Bone marrow (tissue), 2 donors: ENCODE results near the gene SLCO2B1.

Experiments
- DNase-seq, 2 donors: peaks; one replicate each; lab custom pipeline; 2025; lab: John Stamatoyannopoulos, UW

The SLCO2B1 gene

GRCh38 chr11:75145196-75145971 lies 5.5 kb upstream of the SLCO2B1 start:
- no peak for DNase-seq

DNA sequence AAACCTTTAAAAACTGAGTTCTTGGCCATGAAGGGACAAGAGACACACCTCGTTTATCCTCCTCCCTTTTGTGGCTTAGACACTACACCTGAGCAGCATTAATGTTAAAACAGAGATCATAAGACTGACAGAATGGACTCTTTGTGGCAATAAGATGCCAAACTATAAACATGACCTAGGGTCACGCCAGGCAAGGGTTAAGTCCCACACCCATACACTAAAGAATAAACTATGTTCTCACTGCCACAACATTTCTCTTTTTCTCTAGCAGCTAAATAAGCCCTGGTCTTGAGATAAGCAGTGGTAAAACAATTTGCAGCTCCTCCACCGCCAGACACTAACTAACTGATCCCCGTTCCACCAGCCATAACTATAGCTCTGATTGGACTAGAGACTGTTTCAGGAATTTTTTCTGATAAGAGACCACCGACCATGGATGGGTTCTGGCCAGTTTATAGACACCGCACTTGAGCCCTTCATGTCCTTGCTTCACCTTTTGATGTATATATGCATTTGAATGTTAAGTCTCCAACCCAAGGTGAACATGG lies 4.9 kb upstream of the SLCO2B1 start:
- DNase-seq: no peak

DNA sequence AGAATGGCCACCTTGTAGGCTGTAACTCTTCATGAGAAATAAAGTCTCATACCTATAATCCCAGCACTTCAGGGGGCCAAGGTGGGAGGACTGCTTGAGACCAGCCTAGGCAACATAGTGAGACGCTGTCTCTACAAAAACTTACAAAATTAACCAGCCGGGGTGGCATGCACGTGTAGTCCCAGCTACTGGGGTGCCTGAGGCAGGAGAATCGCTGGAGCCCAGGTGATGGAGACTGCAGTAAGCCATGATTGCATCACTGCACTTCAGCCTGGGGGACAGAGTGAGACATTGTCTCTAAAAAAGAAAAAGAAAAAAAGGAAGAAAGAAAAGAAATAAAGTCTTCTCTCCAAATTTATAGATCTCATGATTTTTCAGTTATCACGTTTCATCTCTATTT lies 4.2 kb upstream of the SLCO2B1 start:
- DNase-seq: no peak

DNA sequence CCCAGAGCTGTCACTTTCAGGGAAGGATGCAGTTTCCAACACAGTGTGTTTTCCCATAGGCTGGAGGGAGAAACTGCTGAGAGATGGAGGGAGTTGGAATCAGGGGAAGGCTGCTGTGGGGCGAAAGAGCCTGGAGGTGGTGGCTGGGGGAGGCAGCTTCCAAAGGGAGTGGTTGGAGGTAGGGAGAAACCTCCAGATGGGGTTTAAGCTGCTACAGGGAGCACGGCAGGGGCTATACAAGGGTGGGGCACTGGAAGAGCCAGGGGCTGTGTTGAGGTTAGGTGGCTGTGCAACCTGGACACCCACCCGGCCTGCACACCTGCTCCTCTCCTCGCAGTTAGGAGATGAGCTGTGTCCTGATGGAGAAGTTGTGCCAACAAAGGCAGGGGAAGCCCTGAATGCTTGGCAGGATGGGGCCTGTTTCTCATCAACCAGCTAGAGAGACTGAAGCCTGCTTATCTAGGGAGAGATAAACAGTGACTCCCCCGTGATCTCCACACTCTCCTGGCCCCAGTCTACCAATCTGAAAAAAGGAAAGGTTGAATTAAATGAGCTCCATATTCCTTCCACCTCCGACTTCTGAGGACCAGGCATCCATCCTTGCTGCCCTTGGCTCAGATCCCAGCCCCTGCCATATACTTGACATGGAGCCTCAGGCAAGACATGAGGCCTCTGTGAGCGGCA lies 3.6 kb upstream of the SLCO2B1 start:
- no peak for DNase-seq

- DNase-seq: peak in 1 of 2 donors; percentile 25
Observed at GRCh38 chr11:75147875-75148263, 3.0 kb upstream of the SLCO2B1 start.

- no peak for DNase-seq
Observed at GRCh38 chr11:75148436-75148983, 2.4 kb upstream of the SLCO2B1 start.

DNA sequence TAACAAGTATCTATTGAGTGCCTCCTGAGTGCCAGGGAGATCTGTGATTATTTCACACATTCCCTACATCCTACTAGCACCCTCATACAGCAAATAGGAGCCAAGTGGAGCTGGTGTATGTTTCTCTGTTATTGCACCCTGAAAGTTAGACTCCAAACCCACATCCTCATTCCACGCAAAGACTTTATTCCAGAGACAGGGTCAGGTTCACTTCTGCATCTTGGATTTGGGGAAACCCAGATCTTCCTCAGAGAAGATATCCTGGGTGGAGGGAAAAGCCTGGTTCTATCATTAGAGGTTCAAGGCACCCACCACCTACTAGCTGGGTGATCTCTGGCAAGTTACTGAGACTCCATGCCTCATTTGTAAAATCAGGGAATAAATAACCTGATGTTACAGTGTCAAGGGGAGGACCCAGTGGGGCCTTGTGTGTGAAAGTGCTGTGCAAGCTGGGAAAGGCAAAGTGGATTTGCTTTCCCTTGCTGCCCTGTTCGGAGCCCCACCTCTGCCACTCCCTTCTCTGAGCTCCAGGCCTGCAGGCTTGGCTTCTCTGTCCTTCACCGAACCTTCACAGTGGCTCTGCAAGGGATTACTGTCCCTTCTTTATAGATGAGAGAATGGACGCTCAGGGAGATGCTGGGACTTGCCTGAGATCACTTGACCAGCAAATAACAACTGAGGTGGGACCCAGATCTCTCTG lies 991 bp upstream of the SLCO2B1 start:
- DNase-seq: no peak

- DNase-seq: no peak
Observed at GRCh38 chr11:75151346-75152047, 590 bp downstream of the SLCO2B1 start.

DNA sequence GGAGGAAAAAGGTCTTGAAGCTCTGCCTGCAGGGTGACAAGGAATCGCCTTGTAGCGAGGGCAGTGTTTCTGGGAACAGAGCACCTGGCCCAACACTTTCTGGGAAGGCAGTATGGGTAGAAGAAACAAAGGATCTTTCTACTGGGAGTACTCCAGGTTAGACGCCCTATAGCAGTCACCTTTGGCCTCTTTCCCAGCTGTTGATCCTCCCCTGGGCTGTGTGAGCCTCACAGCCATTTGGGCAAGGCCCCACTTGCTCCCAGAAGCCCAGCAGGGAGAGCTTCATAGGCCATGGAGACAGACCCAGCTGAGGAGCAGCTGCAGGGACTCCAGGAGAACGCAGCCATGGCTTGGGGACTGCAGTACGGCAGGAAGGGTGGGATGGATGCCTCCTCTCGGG lies 1.2 kb downstream of the SLCO2B1 start:
- DNase-seq: no peak

GRCh38 chr11:75152651-75153427 lies 1.9 kb downstream of the SLCO2B1 start:
- no peak for DNase-seq

DNA sequence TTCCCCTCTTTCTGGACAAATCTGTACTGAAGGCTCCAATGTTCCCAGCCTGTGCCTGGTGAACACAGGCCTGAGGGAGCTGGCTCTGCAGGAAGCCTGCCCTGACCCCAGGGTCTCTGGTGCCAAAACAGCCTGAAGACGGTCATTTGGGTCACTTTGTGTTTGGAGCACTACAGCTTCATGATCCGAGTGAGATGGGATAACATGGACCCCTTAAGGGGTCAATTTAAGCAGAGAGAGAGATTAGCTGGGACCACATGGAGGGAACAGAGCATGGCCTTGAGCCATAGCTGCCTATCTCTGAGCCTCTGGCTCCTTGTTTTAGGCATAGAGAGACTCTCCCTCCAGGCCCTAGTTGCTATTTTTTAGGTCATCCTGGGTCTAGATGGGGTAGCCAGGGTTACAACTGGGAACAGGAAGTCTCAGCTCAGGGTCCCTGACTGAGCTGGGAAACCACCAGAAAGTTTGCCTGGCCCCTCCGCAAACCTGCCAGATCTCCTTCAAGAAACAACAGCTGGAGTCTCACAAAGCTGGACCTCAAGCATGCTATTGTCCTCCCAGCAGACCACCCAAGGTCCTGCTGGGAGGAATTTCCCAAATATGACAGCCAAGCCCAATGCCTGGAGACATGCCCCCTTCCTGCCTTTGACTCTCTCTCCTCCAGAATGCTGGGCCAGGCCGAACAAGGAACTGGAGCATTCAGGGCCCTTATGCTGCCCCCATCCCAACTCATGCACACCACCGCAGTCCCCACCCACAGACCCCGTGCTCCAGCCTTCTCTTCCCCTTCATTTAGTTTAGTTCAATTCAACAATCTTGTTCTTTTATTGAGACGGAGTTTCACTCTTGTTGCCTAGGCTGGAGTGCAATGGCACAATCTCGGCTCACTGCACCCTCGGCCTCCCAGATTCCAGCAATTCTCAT lies 4.0 kb downstream of the SLCO2B1 start:
- DNase-seq: no peak

DNA sequence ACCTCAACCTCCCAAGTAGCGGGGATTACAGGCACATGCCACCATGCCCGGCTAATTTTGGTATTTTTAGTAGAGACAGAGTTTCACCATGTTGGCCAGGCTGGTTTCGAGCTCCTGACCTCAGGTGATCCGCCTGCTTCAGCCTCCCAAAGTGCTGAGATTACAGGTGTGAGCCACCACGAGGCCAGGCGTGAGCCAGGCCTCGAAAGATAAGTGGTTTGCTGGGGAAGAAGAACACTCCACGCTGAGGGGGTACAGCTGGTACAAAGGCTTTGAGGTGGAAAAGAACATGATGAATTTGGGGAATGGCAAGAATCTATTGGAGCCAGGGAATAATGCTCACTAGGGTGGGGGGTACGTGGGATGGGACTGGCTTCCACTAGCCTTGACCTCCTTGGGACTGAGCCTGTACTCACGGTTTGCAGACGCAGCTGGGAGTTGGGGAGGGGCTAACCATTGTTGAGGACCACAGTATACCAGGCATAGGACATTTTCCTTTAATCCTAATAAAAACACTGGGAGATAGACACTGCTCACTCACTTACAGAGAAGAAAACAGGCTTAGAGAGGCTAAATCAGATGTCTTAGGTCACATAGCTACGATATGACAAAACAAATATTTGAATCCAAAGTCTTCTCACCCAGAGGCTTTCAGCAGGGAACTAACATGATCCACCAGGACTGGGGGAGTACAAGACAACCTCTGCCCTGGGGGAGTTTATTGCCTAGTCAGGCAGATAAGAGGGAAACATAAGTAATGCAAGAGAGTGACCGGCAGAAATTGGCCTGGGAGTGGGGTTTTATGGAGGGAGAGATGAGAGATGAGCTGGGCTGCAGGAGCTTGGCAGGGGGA lies 4.9 kb downstream of the SLCO2B1 start:
- no peak for DNase-seq

DNA sequence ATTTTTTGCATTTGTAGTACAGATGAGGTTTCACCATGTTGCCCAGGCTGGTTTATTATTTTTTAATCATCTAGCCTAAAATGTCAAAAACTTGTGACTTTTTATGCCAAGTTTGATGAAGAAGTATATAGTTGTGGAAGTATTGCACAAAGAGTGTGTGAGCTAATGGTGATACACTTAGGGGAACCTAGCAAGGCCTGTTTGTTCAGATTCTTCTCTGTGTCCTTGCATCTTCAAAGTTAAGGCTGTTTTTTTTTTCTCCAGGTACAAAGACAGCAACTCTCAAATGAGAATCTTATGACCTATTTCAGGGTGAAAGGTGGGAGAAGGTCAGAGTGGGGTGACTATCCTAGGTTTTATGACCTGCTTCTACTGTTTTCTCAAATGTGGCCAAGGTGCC lies 7.3 kb downstream of the SLCO2B1 start:
- no peak for DNase-seq

DNA sequence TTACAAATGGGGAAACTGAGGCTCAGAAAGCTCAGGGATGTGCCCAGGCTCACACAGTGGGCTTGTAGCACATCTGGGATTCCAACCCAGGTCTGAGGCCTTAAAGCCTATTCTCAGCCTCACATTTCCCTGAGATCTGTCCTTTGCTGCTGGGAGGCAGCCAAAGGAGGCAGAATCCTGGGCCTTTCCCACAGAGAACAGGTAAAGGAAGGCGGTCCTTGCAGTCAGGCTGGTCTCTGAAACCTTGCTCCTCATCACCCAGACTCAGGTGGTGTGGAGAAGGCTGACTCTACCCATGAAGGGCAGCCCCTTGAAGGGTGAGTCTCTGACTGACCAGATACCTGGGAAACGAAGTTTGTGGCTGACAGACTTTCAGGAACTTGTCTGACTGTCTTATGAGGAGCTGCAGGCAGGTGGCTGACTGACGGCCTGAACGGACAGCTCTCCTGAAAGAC lies 7.8 kb downstream of the SLCO2B1 start:
- no peak for DNase-seq

DNA sequence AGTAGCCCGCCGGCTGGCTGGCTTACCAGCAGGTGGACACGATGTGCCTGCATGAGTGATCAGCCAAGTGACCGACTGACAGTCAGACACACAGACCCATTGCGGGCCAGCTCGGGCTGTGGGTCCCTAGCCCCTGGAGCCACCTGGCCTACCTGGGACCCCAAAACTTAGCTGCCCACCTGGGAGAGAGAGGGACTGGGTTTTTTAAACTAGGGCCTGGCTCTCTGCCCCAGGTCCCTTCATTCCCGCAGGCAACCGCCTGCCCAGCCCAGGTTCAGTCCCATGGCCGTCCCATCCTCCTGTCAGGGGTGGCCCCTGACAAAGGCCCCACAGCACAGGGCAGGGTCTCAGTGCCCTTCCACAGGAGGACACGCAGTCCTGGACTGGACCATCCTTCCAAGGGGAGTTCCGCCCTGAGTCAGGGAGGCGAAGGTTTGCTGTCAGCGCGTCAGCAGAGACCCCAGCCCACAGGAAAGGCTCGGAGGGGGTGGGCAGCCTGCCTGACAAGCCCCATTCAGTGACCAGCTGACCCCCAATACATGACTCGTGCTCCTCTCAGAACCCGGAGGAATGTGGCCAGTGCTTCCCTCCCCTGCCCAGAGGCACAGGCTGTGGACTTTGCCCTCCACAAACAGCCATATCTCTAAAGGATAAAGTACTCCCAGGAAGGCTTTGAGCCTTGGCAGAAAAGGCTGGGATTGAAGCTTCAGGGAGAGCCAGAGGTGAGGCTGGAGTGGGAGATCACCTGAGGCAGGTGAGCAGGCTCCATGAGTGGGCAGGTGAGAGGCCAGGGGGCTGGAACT lies 8.4 kb downstream of the SLCO2B1 start:
- no peak for DNase-seq

DNA sequence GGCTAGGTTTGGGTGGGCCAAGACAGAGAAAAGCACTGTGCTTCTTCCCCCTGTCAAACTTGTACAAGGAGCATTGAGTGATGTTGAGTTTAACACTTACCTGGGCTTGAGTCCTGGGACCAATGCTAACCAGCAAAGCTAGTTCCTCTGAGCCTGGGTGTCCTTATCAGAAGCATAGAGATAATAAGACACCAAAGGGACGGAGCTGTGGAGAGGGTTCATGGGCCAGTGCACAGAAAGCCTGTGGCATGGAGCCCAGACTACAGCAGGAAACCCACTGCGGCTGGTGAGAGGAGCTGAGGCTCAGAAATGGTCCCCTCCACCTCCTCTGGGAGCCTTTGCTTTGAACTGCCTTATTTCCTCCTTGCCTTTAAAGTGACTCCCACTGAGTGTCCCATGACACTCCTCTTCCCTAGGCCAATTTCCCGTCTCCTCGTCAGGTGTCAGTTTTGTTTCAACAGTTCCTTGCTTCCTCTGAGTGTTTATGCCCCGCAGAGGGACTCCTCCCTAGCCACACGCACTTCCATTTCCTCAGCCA lies 9.4 kb downstream of the SLCO2B1 start:
- no peak for DNase-seq

DNA sequence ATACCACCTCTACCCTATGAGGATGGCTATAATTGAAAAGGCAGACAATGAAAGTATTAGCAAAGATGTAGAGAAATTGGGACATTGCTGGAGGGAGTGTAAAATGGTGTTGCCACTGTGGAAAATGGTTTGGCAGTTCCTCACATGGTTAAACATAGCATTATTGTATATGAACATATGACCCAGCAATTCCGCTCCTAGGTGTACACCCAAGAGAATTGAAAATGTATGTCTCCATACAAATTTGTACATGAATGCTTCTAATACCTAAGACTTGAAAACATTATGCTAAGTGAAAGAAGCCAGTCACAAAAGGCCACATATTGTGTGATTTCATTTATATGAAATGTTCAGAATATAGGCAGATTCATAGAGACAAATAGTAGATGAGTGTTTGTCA lies 10.0 kb downstream of the SLCO2B1 start:
- no peak for DNase-seq
